Gastrocnemius medialis (tissue), 4 donors: ENCODE measurements around the gene ITGB1.
"Not testable (repeated sequence)": the region's sequence is repeated elsewhere in the genome, so short reads cannot be mapped to it uniquely, and the experiment has no call there.

Source experiments
- POLR2A ChIP-seq, 2 donors: fragments of 450-650 bp; IDR thresholded peaks; one replicate each; pipeline ENCODE4 v1.6.1; 2017; ENCODE audit warnings: antibody characterized with exemption in 2 of 2, mild to moderate bottlenecking in 2 of 2, moderate library complexity in 2 of 2
- TF ChIP-seq, protein P1 (sequence below), 5 experiments: fragments of 450-650 bp in 3 of 5; fragments of 200-600 bp in 2 of 5; sonication (generic) in 2 of 5; IDR thresholded peaks in 4 of 5; conservative IDR thresholded peaks in 1 of 5; 1 replicate in 4 of 5; 2 replicates in 1 of 5; pipeline ENCODE4 v1.5.1; 2016 to 2019; ENCODE audit warnings: antibody characterized with exemption in 5 of 5, mild to moderate bottlenecking in 3 of 5, moderate library complexity in 3 of 5

DNA sequence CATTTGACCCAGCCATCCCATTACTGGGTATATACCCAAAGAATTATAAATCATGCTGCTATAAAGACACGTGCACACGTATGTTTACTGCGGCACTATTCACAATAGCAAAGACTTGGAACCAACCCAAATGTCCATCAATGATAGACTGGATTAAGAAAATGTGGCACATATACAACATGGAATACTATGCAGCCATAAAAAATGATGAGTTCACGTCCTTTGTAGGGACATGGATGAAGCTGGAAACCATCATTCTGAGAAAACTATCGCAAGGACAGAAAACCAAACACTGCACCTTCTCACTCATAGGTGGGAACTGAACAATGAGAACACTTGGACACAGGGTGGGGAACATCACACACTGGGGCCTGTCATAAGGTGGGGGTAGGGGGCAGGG is 40.2 kb downstream of the ITGB1 start:
- TF ChIP-seq POLR2A (IDR thresholded peaks at IDR 0.05) = not testable (repeated sequence)
- TF ChIP-seq, protein P1, sequence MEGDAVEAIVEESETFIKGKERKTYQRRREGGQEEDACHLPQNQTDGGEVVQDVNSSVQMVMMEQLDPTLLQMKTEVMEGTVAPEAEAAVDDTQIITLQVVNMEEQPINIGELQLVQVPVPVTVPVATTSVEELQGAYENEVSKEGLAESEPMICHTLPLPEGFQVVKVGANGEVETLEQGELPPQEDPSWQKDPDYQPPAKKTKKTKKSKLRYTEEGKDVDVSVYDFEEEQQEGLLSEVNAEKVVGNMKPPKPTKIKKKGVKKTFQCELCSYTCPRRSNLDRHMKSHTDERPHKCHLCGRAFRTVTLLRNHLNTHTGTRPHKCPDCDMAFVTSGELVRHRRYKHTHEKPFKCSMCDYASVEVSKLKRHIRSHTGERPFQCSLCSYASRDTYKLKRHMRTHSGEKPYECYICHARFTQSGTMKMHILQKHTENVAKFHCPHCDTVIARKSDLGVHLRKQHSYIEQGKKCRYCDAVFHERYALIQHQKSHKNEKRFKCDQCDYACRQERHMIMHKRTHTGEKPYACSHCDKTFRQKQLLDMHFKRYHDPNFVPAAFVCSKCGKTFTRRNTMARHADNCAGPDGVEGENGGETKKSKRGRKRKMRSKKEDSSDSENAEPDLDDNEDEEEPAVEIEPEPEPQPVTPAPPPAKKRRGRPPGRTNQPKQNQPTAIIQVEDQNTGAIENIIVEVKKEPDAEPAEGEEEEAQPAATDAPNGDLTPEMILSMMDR (IDR thresholded peaks at IDR 0.05 in 4 of 5, conservative IDR thresholded peaks at IDR 0.05 in 1 of 5) = not testable (repeated sequence)
